ENCODE data around the gene CABLES2.

CABLES2 gene

GRCh38 chr20:62381842-62382241 lies 25.2 kb downstream of the CABLES2 start:
- Histone ChIP-seq H3K27me3 (ENCODE audit: insufficient read depth, low read length, poor library complexity, severe bottlenecking) (no peaks in the 10 kb centered on the region), H3K9me2 (replicated peaks; ENCODE audit: low read depth, low read length) (no peaks in the 10 kb centered on the region), H3K9me3 (ENCODE audit: insufficient read depth, low read depth, low read length) (no peaks in the 10 kb centered on the region), H4K20me1 (ENCODE audit: insufficient read depth, low read length, poor library complexity, severe bottlenecking) (peaks cover 10% of the 10 kb centered on the region), H3K4me1 (ENCODE audit: insufficient read depth, low read length, poor library complexity, severe bottlenecking) (peaks cover 12% of the 10 kb centered on the region), H3K9ac (ENCODE audit: low read depth, low read length, poor library complexity, severe bottlenecking) (no peak overlapping the region), H3K4me2 (ENCODE audit: low read depth, low read length, poor library complexity, severe bottlenecking) (no peak overlapping the region), H3K36me3 (ENCODE audit: insufficient read depth, low read length) (no peaks in the 10 kb centered on the region), H3F3A (ENCODE audit: low read depth) (no peaks in the 10 kb centered on the region), H3K4me3 (ENCODE audit: low read length, poor library complexity, severe bottlenecking) (no peak overlapping the region), H2AFZ (ENCODE audit: low read length) (no peak overlapping the region), H3K79me2 (ENCODE audit: insufficient read depth, low read length) (peaks cover 25% of the 10 kb centered on the region)
- TF ChIP-seq EZH2phosphoT487 (IDR thresholded peaks at IDR 0.05; ENCODE audit: borderline replicate concordance), result no peak
- no peak for TF ChIP-seq CTCF (conservative IDR thresholded peaks at IDR 0.05; ENCODE audit: low read length)

- Histone ChIP-seq H4K20me1 (ENCODE audit: insufficient read depth, low read length, poor library complexity, severe bottlenecking) (peaks cover 5% of the 10 kb centered on the region), H3K27me3 (ENCODE audit: insufficient read depth, low read length, poor library complexity, severe bottlenecking) (no peaks in the 10 kb centered on the region), H3K36me3 (ENCODE audit: insufficient read depth, low read length) (no peaks in the 10 kb centered on the region), H3K79me2 (ENCODE audit: insufficient read depth, low read length) (peaks cover 20% of the 10 kb centered on the region), H3K4me3 (ENCODE audit: low read length, poor library complexity, severe bottlenecking) (no peak overlapping the region), H3K9me3 (ENCODE audit: insufficient read depth, low read depth, low read length) (no peaks in the 10 kb centered on the region), H2AFZ (ENCODE audit: low read length) (no peak overlapping the region), H3K9me2 (replicated peaks; ENCODE audit: low read depth, low read length) (no peaks in the 10 kb centered on the region), H3K4me2 (ENCODE audit: low read depth, low read length, poor library complexity, severe bottlenecking) (no peak overlapping the region), H3K9ac (ENCODE audit: low read depth, low read length, poor library complexity, severe bottlenecking) (no peak overlapping the region), H3K4me1 (ENCODE audit: insufficient read depth, low read length, poor library complexity, severe bottlenecking) (peaks cover 9% of the 10 kb centered on the region), H3F3A (ENCODE audit: low read depth) (no peaks in the 10 kb centered on the region)
- no peak for TF ChIP-seq CTCF (conservative IDR thresholded peaks at IDR 0.05; ENCODE audit: low read length)
- TF ChIP-seq EZH2phosphoT487 (IDR thresholded peaks at IDR 0.05; ENCODE audit: borderline replicate concordance), result no peak
Measured at GRCh38 chr20:62381202-62381797, 25.8 kb downstream of the CABLES2 start.

GRCh38 chr20:62378215-62378614 lies 28.9 kb downstream of the CABLES2 start:
- Histone ChIP-seq H2AFZ (ENCODE audit: low read length) (no peak overlapping the region), H3K9me3 (ENCODE audit: insufficient read depth, low read depth, low read length) (no peaks in the 10 kb centered on the region), H3K9me2 (replicated peaks; ENCODE audit: low read depth, low read length) (no peaks in the 10 kb centered on the region), H3K4me1 (ENCODE audit: insufficient read depth, low read length, poor library complexity, severe bottlenecking) (no peaks in the 10 kb centered on the region), H3F3A (ENCODE audit: low read depth) (no peaks in the 10 kb centered on the region), H3K36me3 (ENCODE audit: insufficient read depth, low read length) (no peaks in the 10 kb centered on the region), H3K4me2 (ENCODE audit: low read depth, low read length, poor library complexity, severe bottlenecking) (no peak overlapping the region), H3K4me3 (ENCODE audit: low read length, poor library complexity, severe bottlenecking) (no peak overlapping the region), H3K79me2 (ENCODE audit: insufficient read depth, low read length) (no peaks in the 10 kb centered on the region), H3K27me3 (ENCODE audit: insufficient read depth, low read length, poor library complexity, severe bottlenecking) (no peaks in the 10 kb centered on the region), H3K9ac (ENCODE audit: low read depth, low read length, poor library complexity, severe bottlenecking) (no peak overlapping the region), H4K20me1 (ENCODE audit: insufficient read depth, low read length, poor library complexity, severe bottlenecking) (no peaks in the 10 kb centered on the region)
- no peak for TF ChIP-seq CTCF (conservative IDR thresholded peaks at IDR 0.05; ENCODE audit: low read length)
- no peak for TF ChIP-seq EZH2phosphoT487 (IDR thresholded peaks at IDR 0.05; ENCODE audit: borderline replicate concordance)
